GM19043 (cell line): ENCODE results near the gene NTN1.
"Not testable (repeated sequence)": the region's sequence is repeated elsewhere in the genome, so short reads cannot be mapped to it uniquely, and the experiment has no call there.

Experiments
- ATAC-seq: cut with Tn5 transposase; IDR thresholded peaks from one replicate; pipeline ENCODE4 v1.9.1; 2021; ENCODE audit warnings: low read depth; ENCODE audit not compliant: unreplicated experiment

NTN1 gene

GRCh38 chr17:9150446-9151090 is 129.3 kb downstream of the NTN1 start:
- no peak for ATAC-seq

DNA sequence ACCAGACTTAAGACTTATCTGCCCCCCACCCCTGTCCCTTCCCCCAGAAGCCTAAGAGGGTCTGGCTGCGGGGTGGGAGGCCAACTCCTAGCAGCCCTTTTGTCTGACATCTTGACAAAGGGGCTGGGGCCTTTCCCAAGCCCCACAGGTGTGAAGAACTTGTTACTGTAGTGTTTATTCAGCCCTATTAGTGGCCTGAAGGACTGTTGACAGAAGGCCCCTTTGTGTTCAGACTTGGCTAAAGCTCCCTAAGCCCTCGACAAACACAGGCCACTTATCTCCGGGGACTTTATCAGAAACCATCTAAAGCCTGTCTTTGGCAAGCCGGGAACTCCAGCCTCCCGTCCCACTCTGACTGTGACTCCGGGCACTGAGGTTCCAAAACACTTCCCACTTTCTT is 129.8 kb downstream of the NTN1 start:
- no peak for ATAC-seq

- ATAC-seq: not testable (repeated sequence)
These were observed 130.4 kb downstream of the NTN1 start for GRCh38 chr17:9151740-9152139.

GRCh38 chr17:9158544-9159452 is 137.5 kb downstream of the NTN1 start:
- ATAC-seq: no peak

- no peak for ATAC-seq
These were observed 141.1 kb downstream of the NTN1 start for GRCh38 chr17:9162275-9162985.

- ATAC-seq: no peak
These were observed 145.5 kb downstream of the NTN1 start for GRCh38 chr17:9166788-9167187.

- no peak for ATAC-seq
These were observed 146.1 kb downstream of the NTN1 start for GRCh38 chr17:9167379-9167778.

GRCh38 chr17:9169116-9169515 is 147.8 kb downstream of the NTN1 start:
- ATAC-seq: no peak

DNA sequence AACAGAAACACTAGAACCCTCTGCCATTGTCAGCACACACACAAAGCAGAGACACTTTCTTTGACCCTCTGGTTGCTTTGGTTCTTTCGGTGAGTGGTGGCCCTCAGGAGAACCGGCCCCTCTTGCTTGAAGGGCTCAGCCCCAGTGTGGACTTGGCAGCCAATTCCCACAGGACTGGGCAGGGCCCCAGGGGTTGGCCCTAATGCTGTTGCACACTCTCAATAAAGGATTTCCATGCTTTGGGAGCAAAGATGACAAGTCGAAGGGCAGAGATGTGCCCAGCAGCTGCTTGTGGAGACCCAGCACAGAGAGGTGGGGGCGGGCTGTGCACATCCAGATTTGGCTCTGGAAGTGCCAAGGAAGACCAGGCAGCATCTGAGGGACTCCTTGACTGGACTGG is 149.0 kb downstream of the NTN1 start:
- ATAC-seq: no peak

- no peak for ATAC-seq
These were observed 149.5 kb downstream of the NTN1 start for GRCh38 chr17:9170853-9171252.

GRCh38 chr17:9173386-9173983 is 152.2 kb downstream of the NTN1 start:
- ATAC-seq: no peak

DNA sequence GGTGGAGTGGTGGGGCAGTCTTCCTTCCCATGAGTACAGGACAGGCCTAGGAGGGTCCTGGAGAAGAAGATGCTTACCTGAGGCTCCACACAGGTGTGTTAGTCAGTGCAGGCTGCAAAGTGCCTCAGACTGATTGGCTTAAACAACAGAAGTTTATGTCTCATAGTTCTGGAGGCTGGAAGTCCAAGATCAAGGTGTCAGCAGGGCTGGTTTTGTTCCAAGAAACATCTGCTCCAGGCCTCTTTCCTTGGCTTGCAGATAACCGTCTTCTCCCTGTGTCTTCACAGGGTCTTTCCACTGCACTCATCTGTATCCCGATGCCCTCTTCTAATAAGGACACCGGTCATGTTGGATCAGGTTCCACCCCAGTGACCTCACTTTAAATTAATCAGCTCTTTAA is 153.0 kb downstream of the NTN1 start:
- no peak for ATAC-seq

DNA sequence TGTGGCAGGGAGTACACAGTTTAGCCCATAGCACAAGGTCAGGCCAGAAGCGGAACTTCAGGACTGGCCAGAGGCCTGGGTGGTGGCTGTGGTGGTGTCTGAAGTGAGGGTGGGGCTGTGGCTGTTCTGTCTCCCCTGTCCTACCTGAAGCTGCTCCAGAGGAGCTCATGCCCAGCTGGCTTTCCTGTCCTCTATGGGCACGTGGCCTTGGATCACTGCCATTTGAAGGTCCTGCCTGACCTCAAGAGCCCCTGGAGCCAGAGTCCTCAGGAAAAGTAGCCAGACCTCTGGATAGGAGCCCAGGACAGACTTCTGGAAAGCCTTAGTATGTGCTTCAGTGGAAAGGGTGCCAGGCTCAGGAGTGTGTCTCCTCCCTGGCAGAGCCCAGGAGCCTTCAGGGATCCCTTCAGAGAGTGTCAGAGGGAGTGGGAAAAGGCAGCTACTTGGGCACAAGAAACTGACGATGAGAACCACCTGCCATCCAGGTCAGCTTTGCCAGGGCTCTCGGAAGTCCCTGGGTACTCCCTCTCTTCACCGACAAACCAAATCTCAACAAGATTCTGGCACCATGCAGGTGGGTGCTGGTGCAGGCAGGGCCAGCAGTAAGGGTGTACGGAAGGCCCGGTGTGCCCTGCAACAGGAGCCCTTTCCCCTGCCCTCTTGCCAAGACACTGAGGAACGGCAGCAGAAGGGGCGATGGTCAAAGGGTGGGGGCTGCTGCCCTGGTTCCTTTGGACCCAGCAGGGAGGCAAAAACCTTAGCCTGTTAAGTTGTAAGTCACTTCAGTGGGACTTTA is 153.7 kb downstream of the NTN1 start:
- no peak for ATAC-seq

DNA sequence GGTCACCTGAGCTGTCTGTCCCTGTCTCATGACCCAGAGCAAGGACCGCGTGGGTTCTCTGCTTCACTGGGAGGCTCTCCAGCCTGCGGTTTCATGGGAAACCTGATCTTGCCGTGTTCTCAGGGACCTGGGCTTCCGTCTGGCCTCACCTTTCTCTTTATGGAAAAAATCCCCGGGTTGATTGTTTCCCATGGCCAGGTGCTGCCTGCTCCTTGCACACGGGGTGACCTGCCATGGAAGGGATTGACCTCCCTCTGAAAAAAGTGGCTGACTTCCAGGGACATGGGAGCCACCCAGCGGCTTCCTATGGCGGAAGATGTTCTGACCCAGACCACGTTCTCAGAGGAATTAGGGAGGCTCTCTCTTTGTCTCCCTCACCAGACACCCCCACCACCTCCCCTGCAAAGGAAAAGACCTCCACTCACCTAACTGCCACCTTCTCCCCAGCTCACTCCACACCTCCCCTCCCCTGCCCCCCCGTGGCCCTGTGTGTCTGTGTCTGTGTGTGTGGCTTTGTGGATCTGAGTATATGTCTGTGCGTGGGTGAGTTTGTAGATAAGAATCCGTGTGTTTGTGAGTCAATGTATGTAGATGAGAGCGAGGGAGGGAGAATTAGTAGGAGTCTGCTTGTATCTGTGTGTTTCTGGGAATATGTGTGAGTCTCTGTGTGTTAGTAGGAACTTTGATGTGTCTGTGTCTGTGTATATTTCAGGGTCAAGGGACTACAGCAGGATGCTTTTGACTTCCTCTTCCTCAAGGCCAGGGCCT is 154.6 kb downstream of the NTN1 start:
- ATAC-seq: no peak

DNA sequence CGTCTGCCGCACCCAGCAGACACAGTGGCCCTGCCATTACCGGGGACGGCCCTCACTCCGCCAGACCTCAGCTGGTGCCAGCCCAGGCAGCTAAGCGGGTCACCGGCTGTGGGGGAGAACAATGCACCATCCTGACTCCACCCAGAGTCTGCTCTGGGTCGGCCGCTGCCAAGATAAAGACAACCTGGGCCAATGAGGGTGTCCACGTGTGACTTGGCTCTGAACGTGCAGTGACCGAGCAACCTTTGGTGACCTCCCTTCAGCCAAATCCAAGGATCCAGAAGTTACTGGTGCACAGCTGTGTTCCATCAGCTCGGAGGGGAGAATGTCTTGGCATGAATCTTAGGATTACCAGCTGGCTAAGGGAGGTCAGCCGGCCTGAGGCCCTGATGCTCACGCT is 155.9 kb downstream of the NTN1 start:
- no peak for ATAC-seq

- no peak for ATAC-seq
These were observed 157.0 kb downstream of the NTN1 start for GRCh38 chr17:9178319-9178718.

GRCh38 chr17:9179602-9180001 is 158.3 kb downstream of the NTN1 start:
- ATAC-seq: no peak

DNA sequence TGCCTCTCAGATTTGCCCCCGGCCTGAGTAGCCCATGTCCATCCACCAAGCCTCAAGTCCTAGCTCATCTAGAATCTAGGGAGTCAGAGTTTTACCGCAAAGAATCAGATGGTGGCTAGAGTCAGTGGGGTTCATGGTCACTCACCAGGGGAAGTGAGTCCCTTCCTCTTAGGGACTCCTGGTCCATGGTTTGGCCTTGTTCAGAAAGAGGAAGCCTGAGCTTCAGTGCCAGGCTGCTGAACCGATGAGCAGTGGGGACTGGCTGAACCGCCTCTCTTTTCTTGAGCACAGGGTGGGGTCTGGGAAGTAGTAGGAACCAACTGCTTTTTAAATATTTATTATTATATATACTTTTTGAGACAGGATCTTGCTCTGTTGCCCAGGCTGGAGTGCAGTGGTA is 160.3 kb downstream of the NTN1 start:
- ATAC-seq: no peak

- no peak for ATAC-seq
These were observed 162.0 kb downstream of the NTN1 start for GRCh38 chr17:9183306-9183705.
